Measurements from ENCODE around the gene NUP93. TPM values are rescaled to one million over a fixed set of nuclear protein-coding genes. Genes with fewer than 3 reads are reported as not detected.

NUP93 gene
- total and polyA plus RNA-seq, 2 of the 8 experiments (the other 6 are each of a cell fraction or from before 2014, with no cell fraction given), result 147 to 201 TPM

- TF ChIP-seq MAX (IDR thresholded peaks at IDR 0.05), result no peak
- no peak for TF ChIP-seq CTCF (IDR thresholded peaks at IDR 0.05; ENCODE audit: control extremely low read depth in 1 of 3, insufficient read depth in 1 of 3, low read depth in 1 of 3, low read length in 3 of 3)
- TF ChIP-seq, protein P1, sequence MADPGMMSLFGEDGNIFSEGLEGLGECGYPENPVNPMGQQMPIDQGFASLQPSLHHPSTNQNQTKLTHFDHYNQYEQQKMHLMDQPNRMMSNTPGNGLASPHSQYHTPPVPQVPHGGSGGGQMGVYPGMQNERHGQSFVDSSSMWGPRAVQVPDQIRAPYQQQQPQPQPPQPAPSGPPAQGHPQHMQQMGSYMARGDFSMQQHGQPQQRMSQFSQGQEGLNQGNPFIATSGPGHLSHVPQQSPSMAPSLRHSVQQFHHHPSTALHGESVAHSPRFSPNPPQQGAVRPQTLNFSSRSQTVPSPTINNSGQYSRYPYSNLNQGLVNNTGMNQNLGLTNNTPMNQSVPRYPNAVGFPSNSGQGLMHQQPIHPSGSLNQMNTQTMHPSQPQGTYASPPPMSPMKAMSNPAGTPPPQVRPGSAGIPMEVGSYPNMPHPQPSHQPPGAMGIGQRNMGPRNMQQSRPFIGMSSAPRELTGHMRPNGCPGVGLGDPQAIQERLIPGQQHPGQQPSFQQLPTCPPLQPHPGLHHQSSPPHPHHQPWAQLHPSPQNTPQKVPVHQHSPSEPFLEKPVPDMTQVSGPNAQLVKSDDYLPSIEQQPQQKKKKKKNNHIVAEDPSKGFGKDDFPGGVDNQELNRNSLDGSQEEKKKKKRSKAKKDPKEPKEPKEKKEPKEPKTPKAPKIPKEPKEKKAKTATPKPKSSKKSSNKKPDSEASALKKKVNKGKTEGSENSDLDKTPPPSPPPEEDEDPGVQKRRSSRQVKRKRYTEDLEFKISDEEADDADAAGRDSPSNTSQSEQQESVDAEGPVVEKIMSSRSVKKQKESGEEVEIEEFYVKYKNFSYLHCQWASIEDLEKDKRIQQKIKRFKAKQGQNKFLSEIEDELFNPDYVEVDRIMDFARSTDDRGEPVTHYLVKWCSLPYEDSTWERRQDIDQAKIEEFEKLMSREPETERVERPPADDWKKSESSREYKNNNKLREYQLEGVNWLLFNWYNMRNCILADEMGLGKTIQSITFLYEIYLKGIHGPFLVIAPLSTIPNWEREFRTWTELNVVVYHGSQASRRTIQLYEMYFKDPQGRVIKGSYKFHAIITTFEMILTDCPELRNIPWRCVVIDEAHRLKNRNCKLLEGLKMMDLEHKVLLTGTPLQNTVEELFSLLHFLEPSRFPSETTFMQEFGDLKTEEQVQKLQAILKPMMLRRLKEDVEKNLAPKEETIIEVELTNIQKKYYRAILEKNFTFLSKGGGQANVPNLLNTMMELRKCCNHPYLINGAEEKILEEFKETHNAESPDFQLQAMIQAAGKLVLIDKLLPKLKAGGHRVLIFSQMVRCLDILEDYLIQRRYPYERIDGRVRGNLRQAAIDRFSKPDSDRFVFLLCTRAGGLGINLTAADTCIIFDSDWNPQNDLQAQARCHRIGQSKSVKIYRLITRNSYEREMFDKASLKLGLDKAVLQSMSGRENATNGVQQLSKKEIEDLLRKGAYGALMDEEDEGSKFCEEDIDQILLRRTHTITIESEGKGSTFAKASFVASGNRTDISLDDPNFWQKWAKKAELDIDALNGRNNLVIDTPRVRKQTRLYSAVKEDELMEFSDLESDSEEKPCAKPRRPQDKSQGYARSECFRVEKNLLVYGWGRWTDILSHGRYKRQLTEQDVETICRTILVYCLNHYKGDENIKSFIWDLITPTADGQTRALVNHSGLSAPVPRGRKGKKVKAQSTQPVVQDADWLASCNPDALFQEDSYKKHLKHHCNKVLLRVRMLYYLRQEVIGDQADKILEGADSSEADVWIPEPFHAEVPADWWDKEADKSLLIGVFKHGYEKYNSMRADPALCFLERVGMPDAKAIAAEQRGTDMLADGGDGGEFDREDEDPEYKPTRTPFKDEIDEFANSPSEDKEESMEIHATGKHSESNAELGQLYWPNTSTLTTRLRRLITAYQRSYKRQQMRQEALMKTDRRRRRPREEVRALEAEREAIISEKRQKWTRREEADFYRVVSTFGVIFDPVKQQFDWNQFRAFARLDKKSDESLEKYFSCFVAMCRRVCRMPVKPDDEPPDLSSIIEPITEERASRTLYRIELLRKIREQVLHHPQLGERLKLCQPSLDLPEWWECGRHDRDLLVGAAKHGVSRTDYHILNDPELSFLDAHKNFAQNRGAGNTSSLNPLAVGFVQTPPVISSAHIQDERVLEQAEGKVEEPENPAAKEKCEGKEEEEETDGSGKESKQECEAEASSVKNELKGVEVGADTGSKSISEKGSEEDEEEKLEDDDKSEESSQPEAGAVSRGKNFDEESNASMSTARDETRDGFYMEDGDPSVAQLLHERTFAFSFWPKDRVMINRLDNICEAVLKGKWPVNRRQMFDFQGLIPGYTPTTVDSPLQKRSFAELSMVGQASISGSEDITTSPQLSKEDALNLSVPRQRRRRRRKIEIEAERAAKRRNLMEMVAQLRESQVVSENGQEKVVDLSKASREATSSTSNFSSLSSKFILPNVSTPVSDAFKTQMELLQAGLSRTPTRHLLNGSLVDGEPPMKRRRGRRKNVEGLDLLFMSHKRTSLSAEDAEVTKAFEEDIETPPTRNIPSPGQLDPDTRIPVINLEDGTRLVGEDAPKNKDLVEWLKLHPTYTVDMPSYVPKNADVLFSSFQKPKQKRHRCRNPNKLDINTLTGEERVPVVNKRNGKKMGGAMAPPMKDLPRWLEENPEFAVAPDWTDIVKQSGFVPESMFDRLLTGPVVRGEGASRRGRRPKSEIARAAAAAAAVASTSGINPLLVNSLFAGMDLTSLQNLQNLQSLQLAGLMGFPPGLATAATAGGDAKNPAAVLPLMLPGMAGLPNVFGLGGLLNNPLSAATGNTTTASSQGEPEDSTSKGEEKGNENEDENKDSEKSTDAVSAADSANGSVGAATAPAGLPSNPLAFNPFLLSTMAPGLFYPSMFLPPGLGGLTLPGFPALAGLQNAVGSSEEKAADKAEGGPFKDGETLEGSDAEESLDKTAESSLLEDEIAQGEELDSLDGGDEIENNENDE (IDR thresholded peaks at IDR 0.05; ENCODE audit: insufficient replicate concordance, low read length), result no peak
- no peak for TF ChIP-seq SP2 (IDR thresholded peaks at IDR 0.05; ENCODE audit: low read length)
- TF ChIP-seq SUZ12 (IDR thresholded peaks at IDR 0.05; ENCODE audit: low read length), result no peak
These were observed 147.7 kb downstream of the NUP93 start (continued) for GRCh38 chr16:56877486-56878182.

Measured in H1 (cell line).